Stomach (tissue), 9 donors: ENCODE measurements around the gene CLDN22. TPM values are rescaled to one million over a fixed set of nuclear protein-coding genes. Genes with fewer than 3 reads are reported as not detected.
"Not testable (repeated sequence)": the region's sequence is repeated elsewhere in the genome, so short reads cannot be mapped to it uniquely, and the experiment has no call there.

Experiments
- DNase-seq, 2 donors: peaks; one replicate each; pipeline versions ENCODE4 v3.0.0 to v3.0.0-alpha.2; 2013 to 2019
- H3K27ac ChIP-seq, 5 donors: fragments of 200-600 bp in 4 of 5; sonication (generic) in 4 of 5; one replicate each; pipeline ENCODE4 v1.5.1; 2013 to 2019; ENCODE audit warnings: mild to moderate bottlenecking in 1 of 5, moderate library complexity in 1 of 5
- H3K27me3 ChIP-seq, 3 donors: fragments of 200-600 bp; sonication (generic); one replicate each; pipeline ENCODE4 v1.5.1; 2017 to 2019; ENCODE audit warnings: mixed run types in 1 of 3
- H3K36me3 ChIP-seq, 4 donors: fragments of 200-600 bp; sonication (generic); 1 replicate in 3 of 4; 2 replicates in 1 of 4; pipeline ENCODE4 v1.5.1; 2016 to 2019
- H3K4me1 ChIP-seq, 4 donors: fragments of 200-600 bp; sonication (generic); one replicate each; pipeline ENCODE4 v1.5.1; 2016 to 2019
- H3K4me3 ChIP-seq, 4 donors: fragments of 200-600 bp; sonication (generic) in 3 of 4; one replicate each; pipeline ENCODE4 v1.5.1; 2016 to 2019; ENCODE audit warnings: mild to moderate bottlenecking in 1 of 4
- H3K9me3 ChIP-seq, 4 donors: fragments of 200-600 bp; sonication (generic); one replicate each; pipeline ENCODE4 v1.5.1; 2016 to 2019
- EP300 ChIP-seq: sonication (generic); formaldehyde crosslinking; IDR thresholded peaks from one replicate; pipeline ENCODE4 v1.6.1; 2017; ENCODE audit warnings: antibody characterized with exemption
- POLR2A ChIP-seq, 4 donors: fragments of 450-650 bp; IDR thresholded peaks; one replicate each; pipeline ENCODE4 v1.6.1; 2016; ENCODE audit warnings: antibody characterized with exemption in 4 of 4, control low read depth in 2 of 4, mild to moderate bottlenecking in 1 of 4, moderate library complexity in 1 of 4
- POLR2AphosphoS5 ChIP-seq, 3 donors: sonication (generic); formaldehyde crosslinking; IDR thresholded peaks; one replicate each; pipeline ENCODE4 v1.6.1; 2016; ENCODE audit warnings: antibody characterized with exemption in 3 of 3
- WGBS, 5 donors: extraction: QIAGEN DNeasy Blood & Tissue Kit in 3 of 5; methylation state at CpG; one replicate each; pipeline versions ENCODE4 v1.1.5 to v1.1.7; 2013 to 2018; 5-methylcytosine and 5-hydroxymethylcytosine counted together
- intact Hi-C: fragments of 100-400 bp; cut with DNase I; formaldehyde crosslinking; loops from one replicate; pipeline ENCODE4 v1.15.1; 2023; ENCODE audit warnings: low total_unique reads
- polyA plus RNA-seq, 3 donors: library from polyadenylated mRNA; stranded (reverse); fragments of 200-250 nt; gene quantifications; one replicate each; pipeline ENCODE4 v1.2.3, GENCODE V29; 2013
- total RNA-seq, 5 donors: library from RNA; depleted of rRNA; stranded (reverse); fragments of >200 nt; gene quantifications; one replicate each; pipeline versions ENCODE4 v1.1.0 to v1.2.3, GENCODE V29; 2014 to 2016
- TF ChIP-seq, protein P1 (sequence below), 7 experiments: fragments of 450-650 bp in 4 of 7; fragments of 200-600 bp in 3 of 7; sonication (generic) in 3 of 7; IDR thresholded peaks; one replicate each; pipeline ENCODE4 v1.5.1; 2016 to 2019; ENCODE audit warnings: antibody characterized with exemption in 7 of 7, control low read depth in 2 of 7, mild to moderate bottlenecking in 1 of 7
- donor health status: healthy with polysubstance abuse.
- donor health status: Bipolar disorder and iron deficiency.
- donor health status: healthy.

The CLDN22 gene
- total and polyA plus RNA-seq, 8 donors = 0.30 TPM; not detected in 7

DNA sequence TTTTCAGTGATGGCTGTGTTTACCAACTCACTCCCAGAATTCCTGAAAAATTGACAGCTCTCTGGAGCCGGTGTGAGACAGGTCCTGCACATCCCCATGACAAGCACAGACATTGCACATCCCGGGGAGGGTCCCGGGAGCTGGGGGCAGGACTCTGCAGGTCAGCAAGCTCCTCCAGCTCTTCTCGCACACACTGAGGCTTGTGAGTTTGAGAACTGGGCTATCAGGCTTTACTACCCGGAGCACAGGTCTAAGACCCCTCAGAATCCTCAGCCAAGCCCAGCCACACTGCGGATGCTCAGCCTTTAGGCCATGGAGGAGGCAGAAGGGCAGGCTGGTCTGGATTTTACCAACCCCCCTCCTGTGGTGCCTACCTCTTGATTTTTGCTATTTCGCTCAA, 7.8 kb upstream of the CLDN22 start:
- H3K27me3 ChIP-seq = no peaks in the 10 kb centered on the region
- TF ChIP-seq POLR2A (IDR thresholded peaks at IDR 0.05) (no peak), POLR2AphosphoS5 (IDR thresholded peaks at IDR 0.05) (no peak), EP300 (no peak)
- TF ChIP-seq, protein P1, sequence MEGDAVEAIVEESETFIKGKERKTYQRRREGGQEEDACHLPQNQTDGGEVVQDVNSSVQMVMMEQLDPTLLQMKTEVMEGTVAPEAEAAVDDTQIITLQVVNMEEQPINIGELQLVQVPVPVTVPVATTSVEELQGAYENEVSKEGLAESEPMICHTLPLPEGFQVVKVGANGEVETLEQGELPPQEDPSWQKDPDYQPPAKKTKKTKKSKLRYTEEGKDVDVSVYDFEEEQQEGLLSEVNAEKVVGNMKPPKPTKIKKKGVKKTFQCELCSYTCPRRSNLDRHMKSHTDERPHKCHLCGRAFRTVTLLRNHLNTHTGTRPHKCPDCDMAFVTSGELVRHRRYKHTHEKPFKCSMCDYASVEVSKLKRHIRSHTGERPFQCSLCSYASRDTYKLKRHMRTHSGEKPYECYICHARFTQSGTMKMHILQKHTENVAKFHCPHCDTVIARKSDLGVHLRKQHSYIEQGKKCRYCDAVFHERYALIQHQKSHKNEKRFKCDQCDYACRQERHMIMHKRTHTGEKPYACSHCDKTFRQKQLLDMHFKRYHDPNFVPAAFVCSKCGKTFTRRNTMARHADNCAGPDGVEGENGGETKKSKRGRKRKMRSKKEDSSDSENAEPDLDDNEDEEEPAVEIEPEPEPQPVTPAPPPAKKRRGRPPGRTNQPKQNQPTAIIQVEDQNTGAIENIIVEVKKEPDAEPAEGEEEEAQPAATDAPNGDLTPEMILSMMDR (IDR thresholded peaks at IDR 0.05) = no peak
- H3K27ac ChIP-seq = no peak overlapping the region
- no peak for DNase-seq
- no peak overlapping the region for H3K4me3 ChIP-seq
- 58 to 90% (median 73%) methylated on average over 7 of the region's 7 CpGs for WGBS, 5 donors
- H3K36me3 ChIP-seq = no peaks in the 10 kb centered on the region
- peaks cover 0 to 6% (median 4%) of the 10 kb centered on the region in 4 donors for H3K9me3 ChIP-seq
- H3K4me1 ChIP-seq = no peaks in the 10 kb centered on the region
- intact Hi-C loops = no loop called here

DNA sequence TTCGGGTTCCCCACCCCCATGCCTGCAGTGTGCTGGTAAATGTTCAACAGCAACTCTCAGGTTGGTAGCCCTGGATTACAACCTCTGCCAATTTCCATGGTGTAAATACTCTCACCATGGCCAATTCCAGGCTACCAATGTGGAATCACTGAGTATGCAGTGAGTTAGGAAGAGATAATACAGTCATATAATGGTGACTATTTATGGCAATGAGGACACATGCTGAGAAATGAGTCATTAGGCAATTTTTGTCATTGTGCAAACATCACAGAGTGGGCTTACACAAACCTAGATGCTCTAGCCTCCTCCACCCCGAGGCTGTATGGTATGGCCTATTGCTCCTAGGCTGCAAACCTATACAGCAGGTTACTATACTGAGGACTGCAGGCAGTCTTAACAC, 6.8 kb upstream of the CLDN22 start:
- TF ChIP-seq EP300 (no peak), POLR2AphosphoS5 (IDR thresholded peaks at IDR 0.05) (no peak), POLR2A (IDR thresholded peaks at IDR 0.05) (no peak)
- TF ChIP-seq, protein P1 (IDR thresholded peaks at IDR 0.05) = no peak
- Histone ChIP-seq H3K4me1 (no peaks in the 10 kb centered on the region), H3K4me3 (no peak overlapping the region), H3K27me3 (no peaks in the 10 kb centered on the region), H3K27ac (no peak overlapping the region), H3K9me3 (peaks cover 0 to 6% (median 4%) of the 10 kb centered on the region in 4 donors), H3K36me3 (no peaks in the 10 kb centered on the region)
- intact Hi-C loops = no loop called here
- 41 to 95% (median 76%) methylated on average over 2 of the region's 2 CpGs for WGBS, 5 donors
- DNase-seq = no peak

DNA sequence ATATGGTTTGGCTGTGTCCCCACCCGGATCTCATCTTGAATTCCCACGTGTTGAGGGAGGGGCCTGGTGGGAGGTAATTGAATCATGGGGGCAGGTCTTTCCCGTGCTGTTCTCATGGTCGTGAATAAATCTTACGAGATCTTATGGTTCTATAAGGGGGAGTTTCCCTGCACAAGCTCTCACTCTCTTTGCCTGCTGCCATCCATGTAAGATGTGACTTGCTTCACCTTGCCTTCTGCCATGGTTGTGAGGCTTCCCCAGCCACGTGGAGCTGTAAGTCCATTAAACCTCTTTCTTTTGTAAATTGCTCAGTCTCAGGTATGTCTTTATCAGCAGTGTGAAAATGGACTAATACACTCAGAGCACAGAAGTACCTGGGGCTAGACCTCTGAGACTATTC, 6.3 kb upstream of the CLDN22 start:
- H3K27me3 ChIP-seq, H3K4me3 ChIP-seq, H3K9me3 ChIP-seq, H3K36me3 ChIP-seq, H3K4me1 ChIP-seq, H3K27ac ChIP-seq, DNase-seq, intact Hi-C loops: not testable (repeated sequence)
- WGBS, 5 donors = 87 to 94% (median 90%) methylated on average over 6 of the region's 6 CpGs

DNA sequence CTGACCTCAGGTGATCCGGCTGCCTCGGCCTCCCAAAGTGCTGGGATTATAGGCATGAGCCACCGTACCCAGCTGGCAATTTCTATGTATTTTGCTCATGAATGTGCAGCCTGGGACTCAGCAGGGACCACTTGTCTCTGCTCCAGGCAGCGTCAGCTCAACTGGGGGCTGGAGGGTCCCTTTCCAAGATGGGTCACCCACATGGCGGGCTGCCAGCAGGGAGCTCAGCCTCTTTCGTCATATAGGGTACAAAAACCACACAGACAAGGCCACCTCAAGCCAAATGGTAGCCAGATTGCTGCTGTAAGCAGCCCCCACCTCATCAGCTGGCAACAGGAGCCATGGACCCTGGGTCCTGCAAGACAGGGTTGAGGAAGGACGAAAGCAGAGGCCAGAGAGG, 4.5 kb upstream of the CLDN22 start:
- TF ChIP-seq POLR2AphosphoS5 (IDR thresholded peaks at IDR 0.05) (no peak), EP300 (no peak), POLR2A (IDR thresholded peaks at IDR 0.05) (no peak)
- TF ChIP-seq, protein P1 (IDR thresholded peaks at IDR 0.05) = no peak
- WGBS, 5 donors = 86 to 94% (median 93%) methylated on average over 7 of the region's 7 CpGs
- H3K36me3 ChIP-seq = no peaks in the 10 kb centered on the region
- peaks cover 0 to 6% (median 4%) of the 10 kb centered on the region in 4 donors for H3K9me3 ChIP-seq
- no peak overlapping the region for H3K27ac ChIP-seq
- H3K4me3 ChIP-seq = no peak overlapping the region
- H3K4me1 ChIP-seq = peaks cover 0 to 8% (median 2%) of the 10 kb centered on the region in 4 donors
- intact Hi-C loops = no loop called here
- no peak for DNase-seq
- no peaks in the 10 kb centered on the region for H3K27me3 ChIP-seq

DNA sequence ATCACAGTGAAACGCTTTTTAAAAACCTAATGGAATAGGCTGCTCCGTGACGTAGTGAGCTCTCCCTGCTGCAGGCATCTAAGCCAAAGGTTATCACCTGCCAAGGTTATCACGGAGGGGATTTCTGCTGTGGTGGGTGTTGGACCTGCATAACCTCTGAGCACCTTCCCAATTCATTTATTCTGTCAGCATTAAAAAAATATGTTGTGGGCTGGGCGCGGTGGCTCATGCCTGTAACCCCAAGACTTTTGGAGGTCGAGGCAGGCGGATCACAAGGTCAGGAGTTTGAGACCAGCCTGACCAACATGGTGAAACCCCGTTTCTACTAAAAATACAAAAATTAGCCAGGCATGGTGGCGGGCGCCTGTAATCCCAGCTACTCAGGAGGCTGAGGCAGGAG, 4.0 kb upstream of the CLDN22 start:
- H3K36me3 ChIP-seq, H3K27ac ChIP-seq, H3K9me3 ChIP-seq, H3K4me1 ChIP-seq, H3K4me3 ChIP-seq, DNase-seq, intact Hi-C loops, H3K27me3 ChIP-seq: not testable (repeated sequence)
- 83 to 91% (median 85%) methylated on average over 11 of the region's 11 CpGs for WGBS, 5 donors
